GM12865 (cell line): ENCODE measurements around the gene YRDC.

Source experiments
- DNase-seq: peaks from one replicate; pipeline ENCODE4 v3.0.0; 2010; ENCODE audit warnings: low read depth
- H3K4me3 ChIP-seq: 2 replicates; pipeline ENCODE4 v1.5.1; 2011; ENCODE audit warnings: mild to moderate bottlenecking, low read depth, low read length, control low read depth
- TF ChIP-seq, protein P1 (sequence below): IDR thresholded peaks from 2 replicates; pipeline ENCODE4 v1.5.1; 2011; ENCODE audit warnings: low read length, control low read depth, low read depth, inconsistent platforms; ENCODE audit not compliant: insufficient read depth; ENCODE audit errors: missing control alignments

The YRDC gene

DNA sequence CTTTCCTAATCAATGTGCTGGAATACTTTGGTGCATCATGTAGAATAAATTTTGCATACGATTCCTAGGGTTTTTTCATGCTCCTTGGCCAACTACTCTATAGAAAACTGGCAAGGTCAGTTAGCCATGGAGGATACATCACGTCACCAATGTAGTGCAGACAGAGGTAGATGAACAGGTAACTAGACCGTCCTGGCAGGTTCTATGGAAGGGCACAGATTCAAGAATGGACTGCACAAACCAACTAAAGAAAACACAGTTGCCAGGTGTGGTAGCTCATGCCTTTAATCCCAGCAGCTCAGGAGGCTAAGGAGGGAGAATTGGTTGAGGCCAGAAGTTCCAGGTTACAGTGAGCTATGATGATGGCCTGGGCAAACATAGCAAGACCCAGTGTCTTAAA, 41.5 kb upstream of the YRDC start:
- DNase-seq = no peak
- H3K4me3 ChIP-seq = no peak overlapping the region
- TF ChIP-seq, protein P1, sequence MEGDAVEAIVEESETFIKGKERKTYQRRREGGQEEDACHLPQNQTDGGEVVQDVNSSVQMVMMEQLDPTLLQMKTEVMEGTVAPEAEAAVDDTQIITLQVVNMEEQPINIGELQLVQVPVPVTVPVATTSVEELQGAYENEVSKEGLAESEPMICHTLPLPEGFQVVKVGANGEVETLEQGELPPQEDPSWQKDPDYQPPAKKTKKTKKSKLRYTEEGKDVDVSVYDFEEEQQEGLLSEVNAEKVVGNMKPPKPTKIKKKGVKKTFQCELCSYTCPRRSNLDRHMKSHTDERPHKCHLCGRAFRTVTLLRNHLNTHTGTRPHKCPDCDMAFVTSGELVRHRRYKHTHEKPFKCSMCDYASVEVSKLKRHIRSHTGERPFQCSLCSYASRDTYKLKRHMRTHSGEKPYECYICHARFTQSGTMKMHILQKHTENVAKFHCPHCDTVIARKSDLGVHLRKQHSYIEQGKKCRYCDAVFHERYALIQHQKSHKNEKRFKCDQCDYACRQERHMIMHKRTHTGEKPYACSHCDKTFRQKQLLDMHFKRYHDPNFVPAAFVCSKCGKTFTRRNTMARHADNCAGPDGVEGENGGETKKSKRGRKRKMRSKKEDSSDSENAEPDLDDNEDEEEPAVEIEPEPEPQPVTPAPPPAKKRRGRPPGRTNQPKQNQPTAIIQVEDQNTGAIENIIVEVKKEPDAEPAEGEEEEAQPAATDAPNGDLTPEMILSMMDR = no peak

DNA sequence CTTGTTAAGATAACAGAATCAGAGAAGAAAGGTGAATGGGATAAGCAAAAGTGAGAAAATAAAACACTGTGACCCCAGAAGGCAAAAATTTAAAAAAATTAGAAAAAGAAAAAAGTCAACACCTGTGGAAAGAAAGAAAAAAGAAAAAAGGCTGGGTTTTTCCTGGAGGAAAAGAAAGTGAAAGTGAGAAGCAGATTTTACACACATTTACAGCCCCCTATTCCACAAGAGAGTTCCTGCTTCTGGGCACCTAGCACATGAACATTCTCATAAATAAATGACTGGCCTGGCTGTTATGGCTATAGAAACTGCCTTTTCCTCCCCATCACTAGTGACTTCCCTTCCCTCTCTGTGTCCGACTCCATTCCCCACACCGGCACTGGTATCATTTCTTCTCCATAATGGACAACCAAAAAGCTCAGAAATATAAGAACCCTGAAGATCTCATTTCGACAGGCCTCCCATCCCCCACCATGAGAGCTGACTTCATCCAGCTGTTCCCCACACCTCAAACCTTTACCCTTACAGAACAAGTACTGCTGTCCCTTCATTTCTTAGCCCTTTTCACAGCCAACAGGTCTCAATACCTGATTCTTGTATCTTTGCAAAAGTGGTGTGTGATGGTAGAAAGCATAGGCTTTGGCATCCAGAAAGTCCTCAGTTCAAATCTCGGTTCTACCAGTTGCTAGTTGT, 38.8 kb upstream of the YRDC start:
- peak overlapping the region; percentile 37 for H3K4me3 ChIP-seq
- TF ChIP-seq, protein P1 = no peak
- peak; percentile 33 for DNase-seq

DNA sequence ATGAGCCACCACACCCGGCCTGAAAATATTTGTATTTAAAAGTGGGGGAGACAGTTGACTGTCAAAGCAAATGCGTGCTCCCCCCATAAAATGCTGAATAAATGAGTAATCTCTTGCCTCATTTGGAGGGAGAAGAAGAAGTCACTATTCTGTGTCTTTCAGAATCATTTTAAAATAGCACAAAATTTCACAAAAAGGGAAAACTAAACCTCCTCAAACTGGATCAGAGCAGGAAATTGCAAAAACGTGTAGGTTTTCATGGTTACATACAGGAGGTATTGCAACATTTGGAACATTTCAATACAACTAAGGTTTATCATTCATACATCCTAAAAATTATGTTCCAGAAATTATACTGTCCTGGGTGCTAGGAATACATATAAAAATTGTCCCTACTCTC, 37.8 kb upstream of the YRDC start:
- no peak overlapping the region for H3K4me3 ChIP-seq
- TF ChIP-seq, protein P1 = no peak
- DNase-seq = no peak

DNA sequence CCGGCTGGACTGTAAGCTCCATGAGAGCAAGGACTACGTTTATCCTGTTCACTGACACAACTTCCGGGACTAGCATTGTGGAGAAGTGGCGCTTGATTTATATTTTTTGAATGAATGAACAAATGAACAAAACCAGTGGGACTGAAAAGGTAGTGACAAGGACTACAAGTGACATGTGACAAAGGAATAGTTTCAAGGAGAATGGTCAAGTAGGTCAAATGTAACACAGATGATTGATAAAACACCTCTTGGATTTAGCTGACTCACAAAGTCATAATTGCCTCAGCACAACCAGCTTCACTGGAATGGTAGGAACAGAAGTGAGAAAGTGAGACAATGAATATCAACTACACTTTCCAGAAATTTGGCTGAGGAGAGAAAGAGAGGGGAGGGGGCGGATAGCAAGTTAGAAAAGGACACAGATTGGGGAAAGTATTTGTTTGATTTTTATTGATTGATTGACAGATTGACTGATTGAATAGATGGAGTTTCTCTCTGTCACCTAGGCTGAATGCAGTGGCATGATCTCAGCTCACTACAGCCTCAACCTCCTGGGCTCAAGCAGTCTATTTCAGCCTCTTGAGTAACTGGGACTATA, 37.1 kb upstream of the YRDC start:
- no peak overlapping the region for H3K4me3 ChIP-seq
- DNase-seq = no peak
- TF ChIP-seq, protein P1 = no peak

DNA sequence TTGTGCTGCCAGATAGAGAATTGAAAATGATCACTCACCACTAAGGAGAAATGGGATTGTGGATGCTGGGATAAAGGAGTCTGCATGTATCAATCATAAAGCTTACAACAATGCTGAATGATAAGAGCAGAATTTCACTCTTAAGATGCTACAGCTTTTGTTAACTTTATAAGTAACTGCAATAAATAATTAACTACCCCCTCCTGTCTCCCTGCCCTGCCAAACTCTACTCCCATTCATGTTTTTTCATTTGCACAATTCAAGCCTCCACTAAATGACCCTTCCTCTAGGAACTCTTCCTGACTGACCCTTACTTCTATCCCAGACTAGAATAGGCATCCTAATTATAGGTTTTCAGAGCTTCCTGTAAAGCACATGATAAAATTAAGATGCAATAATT, 36.5 kb upstream of the YRDC start:
- DNase-seq = no peak
- TF ChIP-seq, protein P1 = no peak
- H3K4me3 ChIP-seq = no peak overlapping the region

DNA sequence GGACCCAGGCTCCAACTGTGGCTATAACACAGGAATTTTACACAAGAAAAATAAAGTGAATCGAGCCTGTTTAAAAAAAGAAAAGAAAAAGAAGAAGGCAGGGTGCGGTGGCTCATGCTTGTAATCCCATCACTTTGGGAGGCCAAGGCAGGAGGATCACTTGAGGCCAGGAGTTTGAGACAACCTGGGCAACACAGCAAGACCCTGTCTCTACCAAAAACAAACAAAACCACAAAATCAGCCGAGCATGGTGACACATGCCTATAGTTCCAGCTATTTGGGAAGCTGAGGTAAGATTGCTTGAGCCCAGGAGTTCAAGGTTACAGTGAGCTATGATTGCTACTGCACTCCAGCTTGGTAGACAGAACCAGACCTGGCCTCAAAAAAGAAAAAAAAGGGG, 33.6 kb upstream of the YRDC start:
- TF ChIP-seq, protein P1 = no peak
- DNase-seq = no peak
- H3K4me3 ChIP-seq = no peak overlapping the region

DNA sequence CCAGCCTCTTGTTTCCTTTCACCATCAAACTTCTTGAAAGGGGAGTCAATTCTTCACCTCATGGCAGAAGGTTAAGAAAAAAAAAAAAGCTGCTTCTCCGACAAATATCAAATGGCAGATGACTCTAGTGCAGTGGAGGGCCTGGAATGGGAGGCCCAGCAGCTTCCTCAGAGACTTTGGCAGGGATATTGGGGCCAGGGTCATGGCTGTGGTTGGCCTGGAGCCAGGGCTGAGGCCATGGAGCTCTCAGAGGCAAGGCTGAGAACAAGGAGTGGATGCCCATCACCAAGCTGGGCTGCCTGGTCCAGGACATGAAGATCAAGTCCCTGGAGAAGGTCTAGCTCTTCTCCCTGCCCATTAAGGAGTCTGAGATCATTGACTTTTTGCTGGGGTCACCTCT, 32.7 kb upstream of the YRDC start:
- no peak for DNase-seq
- no peak overlapping the region for H3K4me3 ChIP-seq
- TF ChIP-seq, protein P1 = no peak
